ENCODE results near the gene IRS4.

IRS4 gene

DNA sequence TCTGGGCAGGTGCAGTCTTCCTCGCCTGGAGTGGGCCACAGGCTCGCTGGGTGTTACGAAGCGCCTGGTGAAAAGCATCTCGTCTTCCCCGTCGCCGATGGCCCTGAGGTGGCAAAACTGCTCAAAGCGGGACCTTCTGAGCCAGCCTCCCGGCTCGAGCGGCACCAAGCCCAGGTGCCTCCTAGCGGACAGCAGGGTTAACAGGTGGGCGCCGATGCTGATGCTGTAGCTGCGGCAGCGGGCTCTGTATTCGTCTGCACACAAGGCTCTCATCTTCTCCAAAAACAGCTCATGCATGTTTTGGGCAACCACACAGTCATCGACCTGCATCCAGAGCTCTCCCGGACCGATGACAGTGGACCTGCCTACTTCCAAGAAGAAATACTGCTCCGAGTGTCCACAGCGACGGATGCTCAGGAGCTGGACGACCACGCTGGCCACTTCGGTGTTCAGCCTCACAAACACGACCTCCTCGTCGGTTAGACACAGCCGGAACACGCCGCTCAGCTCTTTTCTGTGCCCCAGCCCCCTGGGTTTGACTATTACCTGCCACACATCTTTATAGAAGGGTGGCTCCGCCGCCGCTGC lies 1.2 kb downstream of the IRS4 start:
- Histone ChIP-seq H3K9ac (ENCODE audit: insufficient read length, low read depth) (peak overlapping the region; percentile 34), H3K27me3 (ENCODE audit: insufficient read depth, insufficient read length) (peaks cover 8% of the 10 kb centered on the region), H3K9me3 (ENCODE audit: insufficient read depth, low read length) (no peaks in the 10 kb centered on the region; the same call in 1 of the 2 replicates), H3K4me3 (ENCODE audit: insufficient read length, low read depth) (peak overlapping the region; percentile 58), H3K36me3 (ENCODE audit: insufficient read depth, insufficient read length, low read length) (no peaks in the 10 kb centered on the region), H3K4me1 (ENCODE audit: insufficient read depth, insufficient read length) (no peaks in the 10 kb centered on the region)
- no peak for DNase-seq (ENCODE audit: low read depth, low spot score)
- TF ChIP-seq YY1 (IDR thresholded peaks at IDR 0.05; ENCODE audit: insufficient read depth, insufficient read length) (no peak), SUZ12 (IDR thresholded peaks at IDR 0.05; ENCODE audit: extremely low read depth, insufficient read depth, insufficient read length) (no peak), ZNF274 (IDR thresholded peaks at IDR 0.05; ENCODE audit: low read depth, low read length) (no peak)

DNA sequence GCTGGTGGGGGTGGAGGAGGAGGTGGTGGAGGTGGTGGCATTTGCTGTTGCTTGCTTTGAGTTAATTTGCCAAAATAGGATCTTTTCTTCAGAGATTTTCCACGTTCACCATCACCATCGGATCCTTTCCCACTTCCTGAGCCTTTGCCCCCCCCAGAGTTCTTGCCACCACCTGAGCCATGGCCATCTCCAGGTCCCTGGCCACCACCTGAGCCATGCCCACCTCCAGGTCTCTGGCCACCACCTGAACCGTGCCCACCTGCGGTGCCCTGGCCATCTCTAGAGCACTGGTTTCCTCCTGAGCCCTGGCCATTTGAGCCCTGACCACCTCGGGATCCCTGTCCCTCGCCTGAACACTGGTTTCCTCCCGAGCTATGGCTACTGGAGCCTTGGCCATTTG lies 1.9 kb downstream of the IRS4 start:
- no peaks in the 10 kb centered on the region for H3K36me3 ChIP-seq (ENCODE audit: insufficient read depth, insufficient read length, low read length)

DNA sequence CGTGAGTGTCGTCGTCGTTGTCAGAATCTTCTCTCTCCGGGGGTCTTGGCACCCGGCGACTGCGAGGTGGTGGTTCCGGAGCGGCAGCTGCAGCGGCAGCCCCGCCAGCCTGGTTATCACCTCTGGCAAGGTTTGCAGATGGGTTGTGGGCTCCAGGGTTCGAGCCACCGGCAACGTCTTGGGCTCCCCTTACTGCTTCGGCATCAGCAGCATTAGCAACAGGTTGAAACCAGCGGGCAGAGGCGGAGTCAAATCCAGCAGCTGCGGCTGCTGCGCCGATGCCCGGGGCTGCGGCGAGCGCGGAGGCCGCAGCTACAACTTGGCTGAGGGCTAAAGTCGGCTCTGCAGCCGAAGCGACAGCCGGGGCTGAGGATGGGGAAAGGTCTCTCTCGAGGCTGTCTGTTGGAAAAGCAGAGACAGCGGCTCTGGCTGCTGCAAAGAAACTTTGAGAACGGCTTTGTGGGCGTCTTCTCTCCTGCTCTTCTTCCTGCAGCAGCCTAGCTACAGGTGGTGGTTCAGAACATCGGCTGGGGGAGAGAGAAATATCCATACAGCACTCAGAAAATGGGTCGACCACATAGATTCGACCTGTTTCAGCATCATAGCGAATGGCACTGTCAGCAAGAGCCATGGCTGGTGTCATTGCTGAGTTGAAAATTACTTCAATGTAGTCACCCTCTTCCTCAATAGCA lies 3.6 kb downstream of the IRS4 start:
- Histone ChIP-seq H3K4me3 (ENCODE audit: insufficient read length, low read depth) (no peak overlapping the region), H3K27me3 (ENCODE audit: insufficient read depth, insufficient read length) (peaks cover 8% of the 10 kb centered on the region)

More for the DNA sequence above, 1.9 kb downstream of the IRS4 start:
- Histone ChIP-seq H3K9ac (ENCODE audit: insufficient read length, low read depth) (no peak overlapping the region), H3K4me3 (ENCODE audit: insufficient read length, low read depth) (no peak overlapping the region), H3K4me1 (ENCODE audit: insufficient read depth, insufficient read length) (no peaks in the 10 kb centered on the region), H3K9me3 (ENCODE audit: insufficient read depth, low read length) (no peaks in the 10 kb centered on the region; the same call in 1 of the 2 replicates), H3K27me3 (ENCODE audit: insufficient read depth, insufficient read length) (peaks cover 8% of the 10 kb centered on the region)
- TF ChIP-seq ZNF274 (IDR thresholded peaks at IDR 0.05; ENCODE audit: low read depth, low read length): no peak
- no peak for TF ChIP-seq YY1 (IDR thresholded peaks at IDR 0.05; ENCODE audit: insufficient read depth, insufficient read length)
- TF ChIP-seq SUZ12 (IDR thresholded peaks at IDR 0.05; ENCODE audit: extremely low read depth, insufficient read depth, insufficient read length): no peak
- DNase-seq (ENCODE audit: low read depth, low spot score): no peak

DNA sequence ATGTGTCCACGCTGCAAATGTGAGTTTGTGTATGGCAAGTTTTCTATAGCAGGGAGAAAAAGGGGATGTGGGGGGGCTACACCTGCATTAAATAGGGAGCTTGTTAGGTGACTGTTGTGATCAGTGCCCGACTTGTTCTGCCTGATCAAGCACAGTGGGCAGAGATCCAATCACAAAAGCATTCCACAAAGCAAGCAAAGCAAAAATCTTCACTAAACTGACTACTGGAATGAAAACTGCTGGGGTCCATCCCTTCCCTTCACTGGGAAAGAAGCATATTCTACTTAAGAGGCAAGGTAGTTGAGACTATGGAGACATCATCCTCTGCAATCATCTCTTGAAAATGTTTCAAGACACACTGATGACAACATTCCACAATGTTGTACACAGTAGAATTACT lies 5.2 kb downstream of the IRS4 start:
- no peaks in the 10 kb centered on the region for H3K4me1 ChIP-seq (ENCODE audit: insufficient read depth, insufficient read length)

More for the DNA sequence above, 3.6 kb downstream of the IRS4 start:
- H3K36me3 ChIP-seq (ENCODE audit: insufficient read depth, insufficient read length, low read length): no peaks in the 10 kb centered on the region
- no peak overlapping the region for H3K9ac ChIP-seq (ENCODE audit: insufficient read length, low read depth)
- no peak for DNase-seq (ENCODE audit: low read depth, low spot score)
- TF ChIP-seq SUZ12 (IDR thresholded peaks at IDR 0.05; ENCODE audit: extremely low read depth, insufficient read depth, insufficient read length) (no peak), ZNF274 (IDR thresholded peaks at IDR 0.05; ENCODE audit: low read depth, low read length) (no peak), YY1 (IDR thresholded peaks at IDR 0.05; ENCODE audit: insufficient read depth, insufficient read length) (no peak)
- H3K9me3 ChIP-seq (ENCODE audit: insufficient read depth, low read length): no peaks in the 10 kb centered on the region; the same call in 1 of the 2 replicates
- H3K4me1 ChIP-seq (ENCODE audit: insufficient read depth, insufficient read length): no peaks in the 10 kb centered on the region

DNA sequence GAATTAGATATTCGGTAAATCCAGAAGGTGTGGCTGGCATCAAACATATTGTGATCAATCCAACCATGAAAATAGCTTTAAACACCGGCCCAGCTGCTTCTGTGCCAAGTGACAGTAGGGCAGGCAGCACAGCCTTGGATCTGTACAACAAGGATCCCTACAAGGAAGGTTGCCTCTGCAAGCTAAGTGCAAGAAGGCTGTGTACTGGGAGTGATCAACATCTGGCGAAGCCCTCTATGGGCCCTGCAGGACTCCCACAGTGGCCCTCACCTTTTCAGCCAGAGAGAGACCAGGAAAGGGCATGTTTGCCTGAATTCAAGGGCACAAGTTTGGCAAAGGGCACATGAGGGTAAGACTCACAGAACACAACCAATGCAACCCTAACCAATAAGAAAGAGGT lies 9.6 kb downstream of the IRS4 start:
- H3K27me3 ChIP-seq (ENCODE audit: insufficient read depth, insufficient read length): no peaks in the 10 kb centered on the region
- DNase-seq (ENCODE audit: low read depth, low spot score): no peak
- no peaks in the 10 kb centered on the region for H3K36me3 ChIP-seq (ENCODE audit: insufficient read depth, insufficient read length, low read length)
- no peaks in the 10 kb centered on the region for H3K4me1 ChIP-seq (ENCODE audit: insufficient read depth, insufficient read length)
- no peak overlapping the region for H3K4me3 ChIP-seq (ENCODE audit: insufficient read length, low read depth)
- TF ChIP-seq YY1 (IDR thresholded peaks at IDR 0.05; ENCODE audit: insufficient read depth, insufficient read length) (no peak), SUZ12 (IDR thresholded peaks at IDR 0.05; ENCODE audit: extremely low read depth, insufficient read depth, insufficient read length) (no peak), ZNF274 (IDR thresholded peaks at IDR 0.05; ENCODE audit: low read depth, low read length) (no peak)
- no peaks in the 10 kb centered on the region for H3K9me3 ChIP-seq (ENCODE audit: insufficient read depth, low read length)
- H3K9ac ChIP-seq (ENCODE audit: insufficient read length, low read depth): no peak overlapping the region

More for the DNA sequence above, 5.2 kb downstream of the IRS4 start:
- TF ChIP-seq SUZ12 (IDR thresholded peaks at IDR 0.05; ENCODE audit: extremely low read depth, insufficient read depth, insufficient read length): no peak
- TF ChIP-seq ZNF274 (IDR thresholded peaks at IDR 0.05; ENCODE audit: low read depth, low read length): no peak
- TF ChIP-seq YY1 (IDR thresholded peaks at IDR 0.05; ENCODE audit: insufficient read depth, insufficient read length): no peak
- no peak overlapping the region for H3K9ac ChIP-seq (ENCODE audit: insufficient read length, low read depth)
- no peaks in the 10 kb centered on the region for H3K36me3 ChIP-seq (ENCODE audit: insufficient read depth, insufficient read length, low read length)
- peaks cover 8% of the 10 kb centered on the region for H3K27me3 ChIP-seq (ENCODE audit: insufficient read depth, insufficient read length)
- H3K4me3 ChIP-seq (ENCODE audit: insufficient read length, low read depth): no peak overlapping the region
- DNase-seq (ENCODE audit: low read depth, low spot score): no peak
- no peaks in the 10 kb centered on the region; the same call in 1 of the 2 replicates for H3K9me3 ChIP-seq (ENCODE audit: insufficient read depth, low read length)

DNA sequence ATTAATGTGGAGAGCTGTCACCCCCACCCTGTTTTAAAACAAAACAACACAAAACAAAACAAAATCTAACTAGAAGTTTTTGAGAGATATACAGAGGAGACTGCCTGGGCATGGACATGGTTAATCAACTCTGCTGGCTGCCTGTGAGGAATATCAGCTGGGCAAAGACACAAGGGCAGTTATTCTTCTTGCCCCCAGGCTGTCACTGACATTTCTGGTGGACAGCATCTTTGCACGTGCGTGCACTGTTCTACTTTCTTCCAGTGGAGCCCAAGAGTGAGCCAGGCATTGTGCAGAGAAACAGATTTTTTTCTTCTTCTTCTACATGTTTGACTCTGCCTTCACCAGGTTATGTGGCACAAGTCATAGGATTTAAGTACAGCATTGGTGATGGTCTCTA lies 13.8 kb downstream of the IRS4 start:
- Histone ChIP-seq H3K4me3 (ENCODE audit: insufficient read length, low read depth) (no peak overlapping the region), H3K9ac (ENCODE audit: insufficient read length, low read depth) (no peak overlapping the region), H3K9me3 (ENCODE audit: insufficient read depth, low read length) (no peaks in the 10 kb centered on the region), H3K27me3 (ENCODE audit: insufficient read depth, insufficient read length) (no peaks in the 10 kb centered on the region), H3K36me3 (ENCODE audit: insufficient read depth, insufficient read length, low read length) (no peaks in the 10 kb centered on the region), H3K4me1 (ENCODE audit: insufficient read depth, insufficient read length) (no peaks in the 10 kb centered on the region)
- no peak for TF ChIP-seq SUZ12 (IDR thresholded peaks at IDR 0.05; ENCODE audit: extremely low read depth, insufficient read depth, insufficient read length)
- DNase-seq (ENCODE audit: low read depth, low spot score): no peak

DNA sequence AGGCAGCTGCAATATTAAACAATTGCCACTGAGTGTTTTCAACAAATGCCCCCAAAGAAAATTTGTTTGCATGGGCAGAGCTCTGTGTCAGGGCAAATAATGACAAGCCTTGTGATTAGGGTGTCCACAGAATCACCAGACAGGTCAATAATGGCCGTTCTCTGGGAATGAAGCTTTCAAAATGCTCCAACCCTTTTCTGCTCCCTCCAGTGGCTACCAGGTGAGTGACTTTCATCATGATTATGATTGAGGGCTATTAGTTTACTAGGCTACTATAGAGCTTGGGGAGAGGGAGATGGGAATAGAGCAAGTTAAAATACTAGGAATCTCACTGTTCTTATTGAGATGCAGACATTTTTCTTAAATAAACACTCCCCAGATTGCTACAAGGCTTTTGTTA lies 23.5 kb downstream of the IRS4 start:
- Histone ChIP-seq H3K4me3 (ENCODE audit: insufficient read length, low read depth) (no peak overlapping the region), H3K9me3 (ENCODE audit: insufficient read depth, low read length) (peaks cover 5% of the 10 kb centered on the region), H3K4me1 (ENCODE audit: insufficient read depth, insufficient read length) (no peaks in the 10 kb centered on the region), H3K36me3 (ENCODE audit: insufficient read depth, insufficient read length, low read length) (no peaks in the 10 kb centered on the region), H3K9ac (ENCODE audit: insufficient read length, low read depth) (no peak overlapping the region), H3K27me3 (ENCODE audit: insufficient read depth, insufficient read length) (no peaks in the 10 kb centered on the region)
- DNase-seq (ENCODE audit: low read depth, low spot score): no peak
- no peak for TF ChIP-seq ZNF274 (IDR thresholded peaks at IDR 0.05; ENCODE audit: low read depth, low read length)
- no peak for TF ChIP-seq YY1 (IDR thresholded peaks at IDR 0.05; ENCODE audit: insufficient read depth, insufficient read length)
- no peak for TF ChIP-seq SUZ12 (IDR thresholded peaks at IDR 0.05; ENCODE audit: extremely low read depth, insufficient read depth, insufficient read length)

Measured in NT2/D1 (cell line).